K562 (cell line): ENCODE results near the gene AK2. TPM values are rescaled to one million over a fixed set of nuclear protein-coding genes. Genes with fewer than 3 reads are reported as not detected.

Experiments
- CHD1 ChIP-seq: fragments of 200-600 bp; sonication (generic); IDR thresholded peaks from one replicate; pipeline ENCODE4 v1.6.1; 2012; ENCODE audit warnings: mild to moderate bottlenecking, moderate library complexity, low read length, inconsistent platforms
- ELF4 ChIP-seq: fragments of 450-650 bp; formaldehyde crosslinking; IDR thresholded peaks from 2 replicates; pipeline ENCODE4 v1.4.0; 2022; ENCODE audit warnings: missing genetic modification characterization
- KDM2B ChIP-seq: fragments of 250-450 bp; sonication (Bioruptor Pico); IDR thresholded peaks from 2 replicates; pipeline ENCODE4 v1.8.0; 2021; ENCODE audit warnings: mild to moderate bottlenecking, moderate library complexity
- MXI1 ChIP-seq: IDR thresholded peaks from 2 replicates; pipeline ENCODE4 v1.6.1; 2011; ENCODE audit warnings: low read depth, mild to moderate bottlenecking, improper control_type of control experiment, low read length
- MYNN ChIP-seq, 2 experiments: sonication (generic); formaldehyde crosslinking in 1 of 2; IDR thresholded peaks; 2 replicates each; pipeline versions ENCODE4 v1.5.0 to v1.6.1; 2016 to 2020; ENCODE audit warnings: antibody characterized with exemption in 1 of 2, missing genetic modification reagents in 1 of 2
- NRF1 ChIP-seq, 2 experiments: fragments of 450-650 bp; IDR thresholded peaks in 1 of 2; conservative IDR thresholded peaks in 1 of 2; 2 replicates each; pipeline ENCODE4 v1.6.1; 2014; ENCODE audit warnings: mild to moderate bottlenecking in 2 of 2
- PHF8 ChIP-seq: fragments of 200-600 bp; sonication (generic); IDR thresholded peaks from 2 replicates; pipeline ENCODE4 v1.6.1; 2012; ENCODE audit warnings: mixed run types, mild to moderate bottlenecking, inconsistent platforms, low read length, moderate library complexity, borderline replicate concordance
- RUNX1 ChIP-seq: sonication (generic); IDR thresholded peaks from 2 replicates; pipeline ENCODE4 v1.6.1; 2016; ENCODE audit warnings: antibody characterized with exemption, low read depth
- SFPQ ChIP-seq: fragments of 200-400 bp; formaldehyde crosslinking; IDR thresholded peaks from 2 replicates; pipeline ENCODE4 v1.6.1; 2017; ENCODE audit warnings: mild to moderate bottlenecking, low read depth, low read length, moderate library complexity
- SMC3 ChIP-seq: conservative IDR thresholded peaks from 2 replicates; pipeline ENCODE4 v1.6.1; 2011; ENCODE audit warnings: low read depth, low read length, improper control_type of control experiment; ENCODE audit not compliant: insufficient read depth
- SREBF2 ChIP-seq: sonication (generic); formaldehyde crosslinking; IDR thresholded peaks from 2 replicates; pipeline ENCODE4 v1.4.0; 2020; ENCODE audit warnings: mild to moderate bottlenecking, missing genetic modification reagents
- TCF3 ChIP-seq: sonication (generic); formaldehyde crosslinking; IDR thresholded peaks from 2 replicates; pipeline ENCODE4 v1.4.0; 2020; ENCODE audit warnings: mild to moderate bottlenecking, missing genetic modification reagents
- TCFL5 ChIP-seq: fragments of 250-450 bp; sonication (Bioruptor Pico); conservative IDR thresholded peaks from 2 replicates; pipeline ENCODE4 v1.6.1; 2021; ENCODE audit warnings: mild to moderate bottlenecking, moderate library complexity, matching md5 sums
- YY1 ChIP-seq, 3 experiments: IDR thresholded peaks; 2 replicates each; pipeline ENCODE4 v1.6.1; 2011; ENCODE audit warnings: low read length in 2 of 3, mild to moderate bottlenecking in 2 of 3, moderate library complexity in 2 of 3, borderline replicate concordance in 1 of 3, control low read depth in 1 of 3, low read depth in 1 of 3; ENCODE audit not compliant: insufficient read depth in 3 of 3, insufficient replicate concordance in 2 of 3, control insufficient read depth in 1 of 3, insufficient read length in 1 of 3; ENCODE audit errors: extremely low read depth in 1 of 3
- ZBTB33 ChIP-seq: sonication (generic); formaldehyde crosslinking; IDR thresholded peaks from 2 replicates; pipeline ENCODE4 v1.8.1; 2023; ENCODE audit warnings: mild to moderate bottlenecking, missing genetic modification reagents
- ZNF699 ChIP-seq: fragments of 250-450 bp; sonication (Bioruptor Pico); IDR thresholded peaks from 2 replicates; pipeline ENCODE4 v1.8.0; 2021; ENCODE audit warnings: mild to moderate bottlenecking, moderate library complexity; ENCODE audit not compliant: insufficient replicate concordance
- polyA plus RNA-seq, 8 experiments: library from polyadenylated mRNA; depleted of rRNA in 4 of 8; stranded (reverse) in 5 of 8; unstranded in 3 of 8; fragments of >200 nt; fragmentation: Nextera tagmentation in 2 of 8; fragmentation: Illumina TruSeq in 1 of 8; extraction: Ambion mirVana in 2 of 8; extraction: Trizol in 1 of 8; gene quantifications; 2 replicates each; pipeline versions ENCODE4 v1.2.1 to v1.2.3, GENCODE V29; 2011 to 2014; ENCODE audit warnings: inconsistent platforms in 1 of 8, missing spikeins in 1 of 8
- total RNA-seq, 7 experiments: library from RNA; depleted of rRNA in 6 of 7; stranded (reverse); fragments of >200 nt in 6 of 7; fragmentation: Illumina TruSeq in 2 of 7; extraction: Trizol in 2 of 7; gene quantifications; 2 replicates each; pipeline versions ENCODE4 v1.2.1 to v1.2.3, GENCODE V29; 2011 to 2021; ENCODE audit warnings: low replicate concordance in 1 of 7
- TF ChIP-seq, protein P1 (sequence below): fragments of 250-450 bp; sonication (Bioruptor Pico); IDR thresholded peaks from 2 replicates; pipeline ENCODE4 v1.4.0; 2020; ENCODE audit warnings: mild to moderate bottlenecking, moderate library complexity
- TF ChIP-seq, protein P2 (sequence below): sonication (generic); formaldehyde crosslinking; IDR thresholded peaks from 2 replicates; pipeline ENCODE4 v1.8.0; 2022; ENCODE audit warnings: mild to moderate bottlenecking, missing genetic modification reagents

AK2 gene
- total and polyA plus RNA-seq, 9 of the 15 experiments (the other 6 are each of a cell fraction or from before 2014, with no cell fraction given): 105 to 1,050 (median 509) TPM

DNA sequence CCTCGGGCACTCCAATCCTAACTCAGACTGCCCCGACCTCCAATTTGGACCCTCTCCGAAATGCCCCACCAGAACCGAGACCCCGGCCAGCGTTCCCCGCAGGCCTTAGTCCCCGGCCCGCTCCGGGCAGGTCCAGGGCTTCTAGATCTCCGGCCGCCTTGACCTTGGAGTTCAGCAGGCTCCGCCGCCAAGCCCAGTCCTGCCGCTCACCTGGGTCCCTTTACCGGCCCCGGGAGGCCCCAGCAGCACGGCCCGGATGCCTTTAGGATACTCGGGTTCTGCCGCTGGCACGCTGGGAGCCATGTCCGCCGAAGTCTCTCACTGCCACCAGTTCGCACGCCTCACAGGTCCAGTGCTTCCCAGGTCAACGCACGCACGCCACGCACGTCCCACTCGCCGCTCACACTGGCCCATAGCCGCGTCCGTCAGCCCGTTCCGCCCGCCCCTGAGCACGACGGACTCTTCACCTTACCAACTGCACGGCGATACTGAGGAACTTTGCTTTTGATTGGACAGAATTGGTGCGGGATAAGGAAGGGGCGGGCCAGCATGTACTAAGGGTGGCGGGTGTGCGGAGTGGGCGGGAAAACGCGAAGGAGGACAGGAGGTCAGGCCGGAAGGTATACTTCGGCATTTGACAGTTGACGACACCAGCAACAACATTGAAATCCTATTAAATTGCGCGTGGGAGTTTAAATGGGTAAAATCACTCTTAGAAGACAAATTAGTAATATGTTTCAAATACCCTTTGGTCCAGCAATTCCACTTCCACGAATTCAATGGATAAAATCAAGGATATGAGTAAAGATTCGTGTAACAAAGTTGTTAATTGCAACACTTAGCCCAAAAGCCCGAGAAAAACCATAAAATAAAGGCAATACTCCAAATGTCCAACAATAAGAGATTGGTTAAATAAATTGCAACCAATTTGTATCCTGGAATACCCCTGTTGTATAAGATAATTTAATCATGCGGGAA is at the start of gene AK2 (continued):
- TF ChIP-seq SFPQ (no peak), YY1 (IDR thresholded peaks at IDR 0.05; ENCODE audit: borderline replicate concordance in 1 of 3, control insufficient read depth in 1 of 3, extremely low read depth in 1 of 3, insufficient read depth in 3 of 3, insufficient read length in 1 of 3, insufficient replicate concordance in 2 of 3, low read depth in 1 of 3, low read length in 2 of 3) (peak in 2 of 3 experiments; percentile 69 to 79), MXI1 (peak; percentile 14; the same call in 1 of the 2 replicates), SREBF2 (CRISPR knock-in tag) (no peak), KDM2B (no peak), ZNF699 (no peak), PHF8 (peak; percentile 72; the same call in 1 of the 2 replicates), ELF4 (CRISPR knock-in tag) (peak; percentile 75), MYNN (IDR thresholded peaks at IDR 0.05) (no peak), MYNN (CRISPR knock-in tag; IDR thresholded peaks at IDR 0.05) (no peak), NRF1 (conservative IDR thresholded peaks at IDR 0.05 in 1 of 2, IDR thresholded peaks at IDR 0.05 in 1 of 2) (peak; percentile 82 to 85), TCFL5 (CRISPR knock-in tag) (no peak), TCF3 (CRISPR knock-in tag) (no peak), SMC3 (no peak), CHD1 (no peak), ZBTB33 (CRISPR knock-in tag) (peak; percentile 76; the same call in 1 of the 2 replicates), RUNX1 (no peak)
- TF ChIP-seq, protein P1, sequence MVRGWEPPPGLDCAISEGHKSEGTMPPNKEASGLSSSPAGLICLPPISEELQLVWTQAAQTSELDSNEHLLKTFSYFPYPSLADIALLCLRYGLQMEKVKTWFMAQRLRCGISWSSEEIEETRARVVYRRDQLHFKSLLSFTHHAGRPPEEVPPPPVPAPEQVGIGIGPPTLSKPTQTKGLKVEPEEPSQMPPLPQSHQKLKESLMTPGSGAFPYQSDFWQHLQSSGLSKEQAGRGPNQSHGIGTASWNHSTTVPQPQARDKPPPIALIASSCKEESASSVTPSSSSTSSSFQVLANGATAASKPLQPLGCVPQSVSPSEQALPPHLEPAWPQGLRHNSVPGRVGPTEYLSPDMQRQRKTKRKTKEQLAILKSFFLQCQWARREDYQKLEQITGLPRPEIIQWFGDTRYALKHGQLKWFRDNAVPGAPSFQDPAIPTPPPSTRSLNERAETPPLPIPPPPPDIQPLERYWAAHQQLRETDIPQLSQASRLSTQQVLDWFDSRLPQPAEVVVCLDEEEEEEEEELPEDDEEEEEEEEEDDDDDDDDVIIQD: no peak
- TF ChIP-seq, protein P2, sequence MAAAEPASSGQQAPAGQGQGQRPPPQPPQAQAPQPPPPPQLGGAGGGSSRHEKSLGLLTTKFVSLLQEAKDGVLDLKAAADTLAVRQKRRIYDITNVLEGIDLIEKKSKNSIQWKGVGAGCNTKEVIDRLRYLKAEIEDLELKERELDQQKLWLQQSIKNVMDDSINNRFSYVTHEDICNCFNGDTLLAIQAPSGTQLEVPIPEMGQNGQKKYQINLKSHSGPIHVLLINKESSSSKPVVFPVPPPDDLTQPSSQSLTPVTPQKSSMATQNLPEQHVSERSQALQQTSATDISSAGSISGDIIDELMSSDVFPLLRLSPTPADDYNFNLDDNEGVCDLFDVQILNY: peak; percentile 85; the same call in 1 of the 2 replicates
